Right lobe of liver (tissue), 6 donors: ENCODE data around the gene ROR2. TPM values are rescaled to one million over a fixed set of nuclear protein-coding genes. Genes with fewer than 3 reads are reported as not detected.
"Not testable (repeated sequence)": the region's sequence is repeated elsewhere in the genome, so short reads cannot be mapped to it uniquely, and the experiment has no call there.

Experiments used
- ATAC-seq, 4 donors: fragments of 200-7000 bp; cut with Tn5 transposase; one replicate each; pipeline ENCODE4 v1.9.1; 2020; ENCODE audit warnings: mild to moderate bottlenecking in 4 of 4, moderate library complexity in 4 of 4
- DNase-seq, 3 donors: peaks; one replicate each; pipeline ENCODE4 v3.0.0-alpha.2; 2020
- H3K27ac ChIP-seq, 3 donors: fragments of 200-600 bp; one replicate each; pipeline ENCODE4 v1.8.0; 2022
- H3K27me3 ChIP-seq, 2 donors: fragments of 200-600 bp; one replicate each; pipeline ENCODE4 v1.8.0; 2022
- H3K36me3 ChIP-seq, 4 donors: fragments of 200-600 bp; sonication (generic) in 1 of 4; one replicate each; pipeline versions ENCODE4 v1.5.1 to v1.8.0; 2017 to 2022; ENCODE audit warnings: control low read depth in 1 of 4
- H3K4me1 ChIP-seq, 4 donors: fragments of 200-600 bp; sonication (generic) in 1 of 4; one replicate each; pipeline versions ENCODE4 v1.5.1 to v1.8.0; 2017 to 2022; ENCODE audit warnings: control low read depth in 1 of 4
- H3K4me3 ChIP-seq, 3 donors: fragments of 200-600 bp; one replicate each; pipeline ENCODE4 v1.8.0; 2022
- H3K9me3 ChIP-seq, 4 donors: fragments of 200-600 bp; sonication (generic) in 1 of 4; one replicate each; pipeline versions ENCODE4 v1.5.1 to v1.8.0; 2017 to 2022; ENCODE audit warnings: control low read depth in 1 of 4
- CTCF ChIP-seq, 4 donors: fragments of 200-600 bp in 3 of 4; fragments of 450-650 bp in 1 of 4; IDR thresholded peaks; one replicate each; pipeline versions ENCODE4 v1.5.1 to v1.8.0; 2016 to 2022; ENCODE audit warnings: antibody characterized with exemption in 4 of 4, mild to moderate bottlenecking in 2 of 4
- POLR2A ChIP-seq: fragments of 450-650 bp; IDR thresholded peaks from one replicate; pipeline ENCODE4 v1.6.1; 2017; ENCODE audit warnings: antibody characterized with exemption, mild to moderate bottlenecking
- WGBS: methylation state at CpG from one replicate; pipeline ENCODE4 v1.1.6; 2018; ENCODE audit warnings: low coverage, low lambda C conversion rate; ENCODE audit not compliant: insufficient coverage; ENCODE audit errors: missing lambda C conversion rate; 5-methylcytosine and 5-hydroxymethylcytosine counted together
- intact Hi-C, 2 donors: fragments of 100-400 bp; cut with DNase I; formaldehyde crosslinking; loops; one replicate each; pipeline versions ENCODE4 v1.11.2 to v1.14.1; 2022
- total RNA-seq, 6 experiments: library from RNA; depleted of rRNA in 2 of 6; stranded (reverse); fragments of >200 nt in 2 of 6; fragmentation: NEBNext Ultra II Directional in 3 of 6; extraction: Animal tissue kit (Norgen Biotek cat#: 25700) in 3 of 6; gene quantifications; one replicate each; pipeline versions ENCODE4 v1.1.0 to v1.2.4, GENCODE V29; 2016 to 2023
- donor health status: DM: no; HTN: yes; CAD: no.
- donor health status: DM: no; HTN: no; CAD: no.
- donor health status: DM: no; HTN: no; CAD: no.
- donor health status: DM: no; HTN: yes; CAD: no.
- donor health status: DM: no; HTN: yes; CAD: no.

ROR2 gene
- total RNA-seq, 6 experiments from 2014 or later = 0.12 to 1.2 (median 0.49) TPM; not detected in 1

- ATAC-seq (no peak), DNase-seq (no peak)
- Histone ChIP-seq H3K36me3 (no peaks in the 10 kb centered on the region), H3K9me3 (peaks cover 0 to 4% (median 0%) of the 10 kb centered on the region in 4 donors), H3K4me1 (no peaks in the 10 kb centered on the region), H3K27ac (no peak overlapping the region), H3K4me3 (no peak overlapping the region), H3K27me3 (no peaks in the 10 kb centered on the region)
- intact Hi-C loops = no loop called here
- TF ChIP-seq CTCF (IDR thresholded peaks at IDR 0.05) (no peak), POLR2A (no peak)
- 57% methylated on average over 4 of the region's 7 CpGs for WGBS
These were observed 306.4 kb downstream of the ROR2 start for GRCh38 chr9:91643481-91644077.

DNA sequence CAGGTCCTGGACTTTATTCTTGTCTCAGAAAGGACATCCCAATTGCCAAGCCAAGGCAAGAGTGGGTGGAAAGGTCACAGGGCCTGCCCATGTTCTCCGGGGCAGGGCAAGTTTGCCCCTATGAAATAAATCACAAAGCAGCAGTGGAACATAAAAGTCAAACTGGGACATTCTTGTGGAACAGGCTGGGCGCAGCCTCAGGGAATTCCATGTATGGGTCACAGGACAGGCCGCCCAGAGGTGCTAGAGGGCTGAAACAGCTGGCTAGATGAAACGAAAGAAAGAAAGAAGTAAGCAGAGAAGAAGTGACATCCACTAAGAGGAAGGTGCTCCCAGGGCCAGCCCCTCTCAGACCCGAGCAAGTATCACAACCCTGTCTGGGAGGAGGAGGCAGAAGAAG is 307.3 kb downstream of the ROR2 start:
- Histone ChIP-seq H3K36me3 (no peaks in the 10 kb centered on the region), H3K27ac (no peak overlapping the region), H3K4me1 (no peaks in the 10 kb centered on the region), H3K4me3 (no peak overlapping the region), H3K27me3 (no peaks in the 10 kb centered on the region), H3K9me3 (peaks cover 0 to 4% (median 0%) of the 10 kb centered on the region in 4 donors)
- TF ChIP-seq POLR2A = no peak
- TF ChIP-seq CTCF (IDR thresholded peaks at IDR 0.05) = no peak
- intact Hi-C loops = no loop called here
- DNase-seq = no peak
- 69% methylated on average over 5 of the region's 5 CpGs for WGBS
- ATAC-seq = no peak

- 59% methylated on average over 2 of the region's 2 CpGs for WGBS
- ATAC-seq = no peak
These were observed 309.6 kb downstream of the ROR2 start for GRCh38 chr9:91640428-91640827.

GRCh38 chr9:91639054-91639453 is 311.0 kb downstream of the ROR2 start:
- intact Hi-C loops = no loop called here
- no peak overlapping the region for H3K4me3 ChIP-seq
- peaks cover 0 to 4% (median under 1%) of the 10 kb centered on the region in 4 donors for H3K9me3 ChIP-seq
- ATAC-seq (no peak), DNase-seq (no peak)
- 57% methylated on average over 1 of the region's 1 CpG for WGBS
- H3K27ac ChIP-seq = no peak overlapping the region
- H3K36me3 ChIP-seq = no peaks in the 10 kb centered on the region
- TF ChIP-seq CTCF (IDR thresholded peaks at IDR 0.05) (no peak), POLR2A (no peak)
- no peaks in the 10 kb centered on the region for H3K27me3 ChIP-seq
- H3K4me1 ChIP-seq = no peaks in the 10 kb centered on the region

More at GRCh38 chr9:91640428-91640827, 309.6 kb downstream of the ROR2 start:
- no peaks in the 10 kb centered on the region for H3K27me3 ChIP-seq
- H3K27ac ChIP-seq = no peak overlapping the region
- DNase-seq = no peak
- H3K4me1 ChIP-seq = no peaks in the 10 kb centered on the region
- intact Hi-C loops = no loop called here
- peaks cover 0 to 4% (median under 1%) of the 10 kb centered on the region in 4 donors for H3K9me3 ChIP-seq
- H3K4me3 ChIP-seq = no peak overlapping the region
- no peak for TF ChIP-seq POLR2A
- no peak for TF ChIP-seq CTCF (IDR thresholded peaks at IDR 0.05)
- H3K36me3 ChIP-seq = no peaks in the 10 kb centered on the region

- H3K4me1 ChIP-seq, H3K4me3 ChIP-seq, intact Hi-C loops, H3K36me3 ChIP-seq, ATAC-seq, H3K27me3 ChIP-seq, DNase-seq, H3K9me3 ChIP-seq, H3K27ac ChIP-seq: not testable (repeated sequence)
- 81% methylated on average over 7 of the region's 7 CpGs for WGBS
These were observed 315.2 kb downstream of the ROR2 start for GRCh38 chr9:91634832-91635231.
